K562 (cell line): ENCODE measurements around the gene PPP3CB. TPM values are rescaled to one million over a fixed set of nuclear protein-coding genes. Genes with fewer than 3 reads are reported as not detected.

Experiments
- ATAC-seq: fragments of 200-7000 bp; cut with Tn5 transposase; 3 replicates; pipeline ENCODE4 v1.9.1; 2020; ENCODE audit warnings: moderate library complexity
- BruUV-seq: library from RNA; stranded (reverse); fragments of 400-500 nt; replicated peaks from 2 replicates; lab custom pipeline; 2021; lab: Mats Ljungman, UMichigan
- CTCF ChIA-PET: fragments of 300-600 bp; formaldehyde crosslinking; extraction: SDS; loops from one replicate; lab custom pipeline; 2021; ENCODE audit warnings: low intra/inter-chr PET ratio; lab: Yijun Ruan, JAX
- POLR2A ChIA-PET: fragments of 300-600, 350-650 bp; sonication (Branson Sonifier 250); formaldehyde crosslinking; extraction: SDS; loops from one replicate; lab custom pipeline; 2021; ENCODE audit warnings: antibody characterized with exemption, inconsistent platforms; lab: Yijun Ruan, JAX
- DNase-seq, 4 experiments: peaks; one replicate each; pipeline versions ENCODE4 v3.0.0 to v3.0.0-alpha.2; 2011 to 2018; ENCODE audit warnings: low spot score in 3 of 4, mixed read lengths in 3 of 4; ENCODE audit errors: extremely low read depth in 1 of 4
- FAIRE-seq: peaks from 2 replicates; lab custom pipeline; 2011; peaks lifted over from hg19 to GRCh38; lab: Jason Lieb, UNC
- H2AFZ ChIP-seq: 2 replicates; pipeline ENCODE4 v1.6.0; 2011; ENCODE audit warnings: low read depth, low read length, control low read depth, inconsistent platforms
- H3K27ac ChIP-seq: fragments of 200-600 bp; 3 replicates; pipeline ENCODE4 v1.8.0; 2011; ENCODE audit warnings: low read depth, mild to moderate bottlenecking, control low read depth, inconsistent platforms, low read length, moderate library complexity, mixed read lengths; ENCODE audit errors: extremely low read depth
- H3K27me3 ChIP-seq, 2 experiments: fragments of 300-600 bp in 1 of 2; 2 replicates in 1 of 2; 3 replicates in 1 of 2; pipeline versions ENCODE4 v1.6.0 to v1.8.0; 2011; ENCODE audit warnings: inconsistent platforms in 2 of 2, low read length in 2 of 2, mild to moderate bottlenecking in 1 of 2, mixed read lengths in 1 of 2, moderate library complexity in 1 of 2; ENCODE audit not compliant: control insufficient read depth in 2 of 2, insufficient read depth in 2 of 2
- H3K36me3 ChIP-seq: fragments of 300-600 bp; 3 replicates; pipeline ENCODE4 v1.8.0; 2011; ENCODE audit warnings: mild to moderate bottlenecking, low read length, inconsistent platforms; ENCODE audit not compliant: control insufficient read depth, insufficient read depth
- H3K4me1 ChIP-seq, 2 experiments: fragments of 200-600 bp in 1 of 2; replicated peaks in 1 of 2; 2 replicates in 1 of 2; 3 replicates in 1 of 2; pipeline versions ENCODE4 v1.5.1 to v1.8.0; 2011; ENCODE audit warnings: inconsistent platforms in 2 of 2, low read length in 2 of 2, mild to moderate bottlenecking in 1 of 2, mixed read lengths in 1 of 2, moderate library complexity in 1 of 2; ENCODE audit not compliant: control insufficient read depth in 2 of 2, insufficient read depth in 2 of 2
- H3K4me2 ChIP-seq: 2 replicates; pipeline ENCODE4 v1.6.1; 2011; ENCODE audit warnings: low read length, control low read depth, inconsistent platforms, mixed read lengths; ENCODE audit not compliant: insufficient read depth
- H3K4me3 ChIP-seq: fragments of 200-600 bp; sonication (generic), shearing (Covaris generic); 2 replicates; pipeline ENCODE4 v1.5.1; 2016; ENCODE audit warnings: control low read depth, inconsistent platforms
- H3K79me2 ChIP-seq: fragments of 200-600 bp; 3 replicates; pipeline ENCODE4 v1.8.0; 2011; ENCODE audit warnings: low read length, inconsistent platforms; ENCODE audit not compliant: control insufficient read depth, insufficient read depth
- H3K9ac ChIP-seq, 2 experiments: 2 replicates each; pipeline versions ENCODE4 v1.6.0 to v1.6.1; 2011; ENCODE audit warnings: low read depth in 2 of 2, low read length in 2 of 2, control low read depth in 1 of 2, inconsistent platforms in 1 of 2, mild to moderate bottlenecking in 1 of 2, mixed read lengths in 1 of 2; ENCODE audit not compliant: insufficient read depth in 1 of 2
- H3K9me1 ChIP-seq: one replicate; pipeline ENCODE4 v1.6.0; 2011; ENCODE audit warnings: inconsistent platforms, mild to moderate bottlenecking, low read length, moderate library complexity; ENCODE audit not compliant: control insufficient read depth, insufficient read depth
- H3K9me3 ChIP-seq: replicated peaks from 2 replicates; pipeline ENCODE4 v1.5.1; 2011; ENCODE audit warnings: low read depth, low read length, inconsistent platforms; ENCODE audit not compliant: control insufficient read depth, insufficient read depth
- H4K20me1 ChIP-seq: replicated peaks from 2 replicates; pipeline ENCODE4 v1.6.1; 2011; ENCODE audit warnings: low read length, inconsistent platforms, mixed read lengths; ENCODE audit not compliant: control insufficient read depth, insufficient read depth
- BACH1 ChIP-seq: fragments of 200-800 bp; sonication (Bioruptor generic); IDR thresholded peaks from 2 replicates; pipeline ENCODE4 v1.6.1; 2016; ENCODE audit warnings: missing genetic modification characterization, missing compliant biosample characterization
- CBFB ChIP-seq: sonication (generic); formaldehyde crosslinking; IDR thresholded peaks from 2 replicates; pipeline ENCODE4 v1.4.0; 2020; ENCODE audit warnings: mild to moderate bottlenecking, missing genetic modification reagents
- CREM ChIP-seq: IDR thresholded peaks from 2 replicates; pipeline ENCODE4 v1.6.1; 2014; ENCODE audit warnings: antibody characterized with exemption, low read depth
- HSF4 ChIP-seq: fragments of 250-450 bp; sonication (Bioruptor Pico); IDR thresholded peaks from 2 replicates; pipeline ENCODE4 v2.1.2; 2022; ENCODE audit warnings: mild to moderate bottlenecking, moderate library complexity, borderline replicate concordance
- JUND ChIP-seq, 2 experiments: IDR thresholded peaks; 2 replicates in 1 of 2; 3 replicates in 1 of 2; pipeline ENCODE4 v1.6.1; 2011; ENCODE audit warnings: borderline replicate concordance in 2 of 2, low read depth in 2 of 2, low read length in 2 of 2, improper control_type of control experiment in 1 of 2, missing biosample characterization in 1 of 2, missing genetic modification characterization in 1 of 2, missing genetic modification reagents in 1 of 2
- PREB ChIP-seq: sonication (generic); formaldehyde crosslinking; IDR thresholded peaks from 2 replicates; pipeline ENCODE4 v1.8.1; 2023; ENCODE audit warnings: mild to moderate bottlenecking, missing genetic modification reagents
- RAD21 ChIP-seq, 2 experiments: fragments of 250-450 bp in 1 of 2; fragments of 450-650 bp in 1 of 2; sonication (Bioruptor Pico) in 1 of 2; formaldehyde crosslinking in 1 of 2; IDR thresholded peaks in 1 of 2; conservative IDR thresholded peaks in 1 of 2; 2 replicates each; pipeline versions ENCODE4 v1.4.0 to v1.8.0; 2020 to 2022; ENCODE audit warnings: mild to moderate bottlenecking in 2 of 2, moderate library complexity in 1 of 2
- RCOR1 ChIP-seq, 2 experiments: IDR thresholded peaks; 2 replicates each; pipeline ENCODE4 v1.6.1; 2012; ENCODE audit warnings: low read depth in 2 of 2, low read length in 2 of 2, borderline replicate concordance in 1 of 2, improper control_type of control experiment in 1 of 2
- SAP30 ChIP-seq: fragments of 200-600 bp; sonication (generic); IDR thresholded peaks from 2 replicates; pipeline ENCODE4 v1.6.1; 2012; ENCODE audit warnings: borderline replicate concordance, low read depth, mild to moderate bottlenecking, moderate library complexity, low read length, control low read depth, inconsistent platforms; ENCODE audit not compliant: insufficient read depth, poor library complexity, severe bottlenecking
- SIX5 ChIP-seq, 2 experiments: IDR thresholded peaks; 2 replicates each; pipeline ENCODE4 v1.6.1; 2011; ENCODE audit warnings: low read length in 2 of 2, borderline replicate concordance in 1 of 2, low read depth in 1 of 2, mild to moderate bottlenecking in 1 of 2, moderate library complexity in 1 of 2; ENCODE audit not compliant: insufficient read depth in 1 of 2
- SNAPC5 ChIP-seq: fragments of 250-450 bp; sonication (Bioruptor Pico); IDR thresholded peaks from 2 replicates; pipeline ENCODE4 v1.8.0; 2021; ENCODE audit warnings: moderate library complexity, mild to moderate bottlenecking, inconsistent platforms
- ZBTB33 ChIP-seq: sonication (generic); formaldehyde crosslinking; IDR thresholded peaks from 2 replicates; pipeline ENCODE4 v1.8.1; 2023; ENCODE audit warnings: mild to moderate bottlenecking, missing genetic modification reagents
- ZBTB34 ChIP-seq: fragments of 250-450 bp; sonication (Bioruptor Pico); IDR thresholded peaks from 2 replicates; pipeline ENCODE4 v1.8.0; 2021; ENCODE audit warnings: mild to moderate bottlenecking, moderate library complexity
- ZFPM2 ChIP-seq: fragments of 250-450 bp; sonication (Bioruptor Pico); IDR thresholded peaks from 2 replicates; pipeline ENCODE4 v1.5.1; 2022; ENCODE audit warnings: mild to moderate bottlenecking
- WGBS: fragments of 100-300 bp; shearing (Covaris generic); methylation state at CpG from one replicate; pipeline ENCODE4 v1.1.6; 2016; ENCODE audit warnings: low coverage, mixed read lengths; ENCODE audit not compliant: insufficient coverage; ENCODE audit errors: missing lambda C conversion rate; 5-methylcytosine and 5-hydroxymethylcytosine counted together
- in situ Hi-C: fragments of 300-500 bp; cut with MboI; formaldehyde crosslinking; loops from 4 replicates; pipeline ENCODE4 v1.15.0; 2018; ENCODE audit warnings: inconsistent platforms, mixed read lengths
- intact Hi-C: fragments of 100-400 bp; cut with micrococcal nuclease; formaldehyde crosslinking; loops from 2 replicates; pipeline ENCODE4 v1.14.2; 2022
- polyA plus RNA-seq, 8 experiments: library from polyadenylated mRNA; depleted of rRNA in 4 of 8; stranded (reverse) in 5 of 8; unstranded in 3 of 8; fragments of >200 nt; fragmentation: Nextera tagmentation in 2 of 8; fragmentation: Illumina TruSeq in 1 of 8; extraction: Ambion mirVana in 2 of 8; extraction: Trizol in 1 of 8; gene quantifications; 2 replicates each; pipeline versions ENCODE4 v1.2.1 to v1.2.3, GENCODE V29; 2011 to 2014; ENCODE audit warnings: inconsistent platforms in 1 of 8, missing spikeins in 1 of 8
- total RNA-seq, 7 experiments: library from RNA; depleted of rRNA in 6 of 7; stranded (reverse); fragments of >200 nt in 6 of 7; fragmentation: Illumina TruSeq in 2 of 7; extraction: Trizol in 2 of 7; gene quantifications; 2 replicates each; pipeline versions ENCODE4 v1.2.1 to v1.2.3, GENCODE V29; 2011 to 2021; ENCODE audit warnings: low replicate concordance in 1 of 7

PPP3CB gene
- total and polyA plus RNA-seq, 9 of the 15 experiments (the other 6 are each of a cell fraction or from before 2014, with no cell fraction given) = 9.6 to 27.6 (median 17.8) TPM

- H3K27ac ChIP-seq = no peak overlapping the region
- BruUV-seq = no TSS peak
- CTCF ChIA-PET = interaction anchor here (0.6 to 7.8 kb wide), 7 partner anchors 50 to 1725 kb away, joined by 3 to 140 read pairs (median 4); partner anchors contain the start of genes COMTD1 and MYOZ1
- WGBS = 92% methylated on average over 5 of the region's 5 CpGs
- peak overlapping the region; percentile 46; the same call in 1 of the 2 replicates for H2AFZ ChIP-seq
- no peaks in the 10 kb centered on the region for H3K9me1 ChIP-seq
- POLR2A ChIA-PET = interaction anchor here (0.5 to 1.3 kb wide), 5 partner anchors 8 to 201 kb away, joined by 3 to 4 read pairs (median 3); no protein-coding TSS in a partner anchor
- H4K20me1 ChIP-seq = no peaks in the 10 kb centered on the region
- no peaks in the 10 kb centered on the region for H3K27me3 ChIP-seq
- intact Hi-C loops = loop anchor here (1.0 to 5.0 kb wide), 4 partner anchors 98 to 350 kb away; no protein-coding TSS in a partner anchor
- H3K4me3 ChIP-seq = no peak overlapping the region
- H3K79me2 ChIP-seq = no peaks in the 10 kb centered on the region
- no peak overlapping the region for H3K4me2 ChIP-seq
- peak; percentile 78 to 87 (median 82) for DNase-seq
- ATAC-seq = peak; percentile 98
- H3K4me1 ChIP-seq = peaks cover 0 to 2% of the 10 kb centered on the region in 2 experiments; a peak in 3 of 5 replicates
- H3K36me3 ChIP-seq = peaks cover 9% of the 10 kb centered on the region; the same call in 2 of the 3 replicates
- peak overlapping the region in 1 of 2 experiments; percentile 2; a peak in 1 of 4 replicates for H3K9ac ChIP-seq
- in situ Hi-C loops = loop anchor here (5.0 kb wide), 1 partner anchor 113 kb away; the partner anchor contains the start of gene MYOZ1
- peak; percentile 93 for FAIRE-seq
- H3K9me3 ChIP-seq = no peaks in the 10 kb centered on the region
- TF ChIP-seq SNAPC5 (no peak), RCOR1 (IDR thresholded peaks at IDR 0.05; ENCODE audit: borderline replicate concordance in 1 of 2, low read depth in 2 of 2, low read length in 2 of 2) (peak in 1 of 2 experiments; percentile 45; a peak in 1 of 4 replicates), RAD21 (CRISPR knock-in tag; conservative IDR thresholded peaks at IDR 0.05 in 1 of 2, IDR thresholded peaks at IDR 0.05 in 1 of 2) (peak; percentile 100), ZFPM2 (CRISPR knock-in tag) (no peak), BACH1 (tag) (no peak), CREM (no peak), PREB (no peak), HSF4 (CRISPR knock-in tag) (no peak), ZBTB33 (CRISPR knock-in tag) (no peak), SAP30 (no peak), CBFB (CRISPR knock-in tag) (no peak), ZBTB34 (CRISPR knock-in tag) (no peak), SIX5 (IDR thresholded peaks at IDR 0.05; ENCODE audit: borderline replicate concordance in 1 of 2, insufficient read depth in 1 of 2, low read depth in 1 of 2, low read length in 2 of 2) (no peak), JUND (IDR thresholded peaks at IDR 0.05; ENCODE audit: borderline replicate concordance, low read depth, low read length) (peak; percentile 59; the same call in 1 of the 2 replicates), JUND (tag; IDR thresholded peaks at IDR 0.05; ENCODE audit: borderline replicate concordance, low read depth, low read length) (peak; percentile 11; the same call in 1 of the 3 replicates)
Measured at GRCh38 chr10:73529089-73529832, 33.4 kb upstream of the PPP3CB start.
